22Rv1 (cell line): Measurements from ENCODE around the gene CASP7.

Experiments used
- CTCF ChIP-seq: fragments of 450-650 bp; IDR thresholded peaks from 2 replicates; pipeline ENCODE4 v1.5.1; 2017; ENCODE audit warnings: mild to moderate bottlenecking
- ZFX ChIP-seq: fragments of 450-650 bp; IDR thresholded peaks from 2 replicates; pipeline ENCODE4 v1.6.1; 2017; ENCODE audit warnings: antibody characterized with exemption, borderline replicate concordance

- TF ChIP-seq CTCF (no peak), ZFX (no peak)
Measured at GRCh38 chr10:113770346-113770745, 90.6 kb downstream of the CASP7 start.
